NOMO-1 treated with dmso at 0.1 percent for 144 hours (cell line): Measurements from ENCODE around the gene GDF9.
A peak's percentile ranks its signal among the peaks of the same experiment; 100 is the strongest.

Experiments used
- DNase-seq: peaks from one replicate; lab custom pipeline; 2025; ENCODE audit not compliant: unreplicated experiment; lab: John Stamatoyannopoulos, UW

Gene GDF9

GRCh38 chr5:132838516-132839282, 27.6 kb downstream of the GDF9 start:
- DNase-seq, result no peak

GRCh38 chr5:132837868-132838267, 28.4 kb downstream of the GDF9 start:
- DNase-seq, result no peak

- no peak for DNase-seq
Observed at GRCh38 chr5:132836852-132837251, 29.4 kb downstream of the GDF9 start.

- no peak for DNase-seq
Observed at GRCh38 chr5:132834057-132834456, 32.2 kb downstream of the GDF9 start.

GRCh38 chr5:132832612-132833011, 33.7 kb downstream of the GDF9 start:
- DNase-seq, result no peak

- no peak for DNase-seq
Observed at GRCh38 chr5:132831095-132831860, 35.0 kb downstream of the GDF9 start.

GRCh38 chr5:132830436-132831094, 35.7 kb downstream of the GDF9 start, which contains the start of gene SHROOM1:
TSS of gene SHROOM1 (minus strand) at chr5:132830647. CDS start at chr5:132826140, 4,507 bp downstream.
- DNase-seq, result no peak

- peak; percentile 44 for DNase-seq
Observed at GRCh38 chr5:132829742-132830435, 36.4 kb downstream of the GDF9 start.

GRCh38 chr5:132828846-132829494, 37.3 kb downstream of the GDF9 start:
- no peak for DNase-seq

- DNase-seq, result no peak
Observed at GRCh38 chr5:132827943-132828673, 38.2 kb downstream of the GDF9 start.

GRCh38 chr5:132826424-132827082, 39.7 kb downstream of the GDF9 start:
- no peak for DNase-seq

- no peak for DNase-seq
Observed at GRCh38 chr5:132825834-132826391, 40.4 kb downstream of the GDF9 start.

GRCh38 chr5:132825033-132825833, 41.0 kb downstream of the GDF9 start:
- no peak for DNase-seq

GRCh38 chr5:132824426-132824825, 41.8 kb downstream of the GDF9 start:
- no peak for DNase-seq

- DNase-seq, result no peak
Observed at GRCh38 chr5:132823481-132824050, 42.7 kb downstream of the GDF9 start.

GRCh38 chr5:132822650-132823480, 43.4 kb downstream of the GDF9 start:
- no peak for DNase-seq

GRCh38 chr5:132821791-132822190, 44.5 kb downstream of the GDF9 start:
- DNase-seq, result no peak
